GM12878 (cell line): ENCODE data around the gene FLVCR2. TPM values are rescaled to one million over a fixed set of nuclear protein-coding genes. Genes with fewer than 3 reads are reported as not detected.
A peak's percentile ranks its signal among the peaks of the same experiment; 100 is the strongest.

Experiments
- CHD2 ChIP-seq: IDR thresholded peaks from 2 replicates; pipeline ENCODE4 v1.6.1; 2011; ENCODE audit warnings: low read depth, low read length, improper control_type of control experiment, borderline replicate concordance
- GATAD2B ChIP-seq: fragments of 450-650 bp; conservative IDR thresholded peaks from 2 replicates; pipeline ENCODE4 v1.6.1; 2017; ENCODE audit warnings: low read depth, mild to moderate bottlenecking, moderate library complexity
- HCFC1 ChIP-seq: fragments of 150-350 bp; IDR thresholded peaks from 2 replicates; pipeline ENCODE4 v1.6.1; 2014; ENCODE audit warnings: low read length
- HDAC6 ChIP-seq: fragments of 200-600 bp; sonication (generic); IDR thresholded peaks from one replicate; pipeline ENCODE4 v1.8.0; 2017; ENCODE audit warnings: antibody characterized with exemption; ENCODE audit not compliant: unreplicated experiment
- HDGF ChIP-seq: fragments of 450-650 bp; IDR thresholded peaks from 2 replicates; pipeline ENCODE4 v1.6.1; 2016; ENCODE audit warnings: antibody characterized with exemption
- MEF2A ChIP-seq: IDR thresholded peaks from 2 replicates; pipeline ENCODE4 v1.6.1; 2011; ENCODE audit warnings: low read depth, mild to moderate bottlenecking, low read length, moderate library complexity; ENCODE audit not compliant: insufficient read depth
- NBN ChIP-seq: fragments of 450-650 bp; IDR thresholded peaks from 2 replicates; pipeline ENCODE4 v1.6.1; 2016
- RAD21 ChIP-seq: IDR thresholded peaks from 2 replicates; pipeline ENCODE4 v1.6.1; 2011; ENCODE audit warnings: mild to moderate bottlenecking, low read depth, low read length, moderate library complexity; ENCODE audit not compliant: insufficient read depth
- RBBP5 ChIP-seq: fragments of 200-600 bp; sonication (generic); conservative IDR thresholded peaks from 2 replicates; pipeline ENCODE4 v1.6.1; 2016
- RUNX3 ChIP-seq: IDR thresholded peaks from 2 replicates; pipeline ENCODE4 v1.6.1; 2012; ENCODE audit warnings: low read length, inconsistent platforms
- SMAD1 ChIP-seq: fragments of 450-650 bp; IDR thresholded peaks from 2 replicates; pipeline ENCODE4 v1.6.1; 2018; ENCODE audit warnings: mild to moderate bottlenecking, low read depth; ENCODE audit not compliant: partially characterized antibody
- SMARCA5 ChIP-seq: fragments of 450-650 bp; IDR thresholded peaks from 2 replicates; pipeline ENCODE4 v1.6.1; 2017; ENCODE audit warnings: mild to moderate bottlenecking
- SREBF2 ChIP-seq: IDR thresholded peaks from 2 replicates; pipeline ENCODE4 v1.6.1; 2012; ENCODE audit warnings: mild to moderate bottlenecking, low read length
- SUZ12 ChIP-seq: fragments of 200-600 bp; sonication (generic); IDR thresholded peaks from one replicate; pipeline ENCODE4 v1.6.1; 2018; ENCODE audit warnings: antibody characterized with exemption, mild to moderate bottlenecking; ENCODE audit not compliant: unreplicated experiment
- TCF3 ChIP-seq: IDR thresholded peaks from 2 replicates; pipeline ENCODE4 v1.6.1; 2012; ENCODE audit warnings: low read depth, mild to moderate bottlenecking, low read length, borderline replicate concordance; ENCODE audit not compliant: insufficient read depth
- ZBTB33 ChIP-seq: fragments of 450-650 bp; IDR thresholded peaks from 2 replicates; pipeline ENCODE4 v1.6.1; 2017; ENCODE audit warnings: mild to moderate bottlenecking
- ZNF24 ChIP-seq: fragments of 450-650 bp; IDR thresholded peaks from 2 replicates; pipeline ENCODE4 v1.6.1; 2017; ENCODE audit warnings: antibody characterized with exemption, mild to moderate bottlenecking
- polyA plus RNA-seq, 11 experiments: library from polyadenylated mRNA; depleted of rRNA in 4 of 11; unstranded in 6 of 11; stranded (reverse) in 5 of 11; fragments of >200 nt; fragmentation: Nextera tagmentation in 4 of 11; fragmentation: Illumina TruSeq in 1 of 11; extraction: Ambion mirVana in 4 of 11; extraction: Trizol in 1 of 11; gene quantifications; 1 replicate in 1 of 11; 2 replicates in 10 of 11; pipeline versions ENCODE4 v1.2.1 to v1.2.3, GENCODE V29; 2011 to 2016; ENCODE audit warnings: inconsistent platforms in 2 of 11, missing spikeins in 2 of 11, low read depth in 1 of 11
- total RNA-seq, 4 experiments: library from RNA; depleted of rRNA in 3 of 4; stranded (reverse); fragments of >200 nt in 3 of 4; fragmentation: Illumina TruSeq in 1 of 4; extraction: Trizol in 1 of 4; gene quantifications; 2 replicates each; pipeline versions ENCODE4 v1.2.1 to v1.2.3, GENCODE V29; 2013 to 2021
- TF ChIP-seq, protein P1 (sequence below): fragments of 450-650 bp; IDR thresholded peaks from 2 replicates; pipeline ENCODE4 v1.6.1; 2018; ENCODE audit warnings: mild to moderate bottlenecking, low read depth, moderate library complexity; ENCODE audit not compliant: partially characterized antibody
- TF ChIP-seq, protein P2 (sequence below): fragments of 450-650 bp; IDR thresholded peaks from 2 replicates; pipeline ENCODE4 v1.6.1; 2017; ENCODE audit warnings: low read depth, mild to moderate bottlenecking, moderate library complexity
- TF ChIP-seq, protein P3 (sequence below): fragments of 450-650 bp; IDR thresholded peaks from 2 replicates; pipeline ENCODE4 v1.6.1; 2017; ENCODE audit warnings: mild to moderate bottlenecking, low read depth, inconsistent platforms; ENCODE audit not compliant: poor library complexity, severe bottlenecking
- TF ChIP-seq, protein P4 (sequence below): IDR thresholded peaks from 2 replicates; pipeline ENCODE4 v1.6.1; 2011; ENCODE audit warnings: mild to moderate bottlenecking, low read depth, low read length, moderate library complexity; ENCODE audit not compliant: insufficient replicate concordance

The FLVCR2 gene
- total and polyA plus RNA-seq, 10 of the 15 experiments (the other 5 are each of a cell fraction or from before 2014, with no cell fraction given), result 0.24 to 3.7 (median 1.6) TPM

DNA sequence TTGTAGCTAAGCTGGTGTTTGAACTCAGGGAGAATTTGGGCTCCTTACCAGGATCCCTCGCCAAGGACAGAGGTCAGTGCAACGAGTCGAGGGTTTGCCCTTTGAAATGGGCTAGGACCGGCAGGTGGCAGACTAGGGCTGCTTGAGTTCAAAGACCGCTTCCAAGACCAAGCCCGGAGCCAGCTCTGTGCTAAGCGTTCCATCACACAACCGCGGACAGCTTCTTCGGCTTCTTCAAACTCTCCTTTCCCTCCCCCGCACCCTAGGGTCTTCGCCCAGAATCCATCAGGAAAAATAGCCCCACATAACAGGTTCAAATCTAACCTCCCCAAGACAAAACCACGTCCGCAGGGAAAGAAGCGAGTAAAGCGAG lies 705 bp upstream of the FLVCR2 start (continued):
- TF ChIP-seq, protein P1, sequence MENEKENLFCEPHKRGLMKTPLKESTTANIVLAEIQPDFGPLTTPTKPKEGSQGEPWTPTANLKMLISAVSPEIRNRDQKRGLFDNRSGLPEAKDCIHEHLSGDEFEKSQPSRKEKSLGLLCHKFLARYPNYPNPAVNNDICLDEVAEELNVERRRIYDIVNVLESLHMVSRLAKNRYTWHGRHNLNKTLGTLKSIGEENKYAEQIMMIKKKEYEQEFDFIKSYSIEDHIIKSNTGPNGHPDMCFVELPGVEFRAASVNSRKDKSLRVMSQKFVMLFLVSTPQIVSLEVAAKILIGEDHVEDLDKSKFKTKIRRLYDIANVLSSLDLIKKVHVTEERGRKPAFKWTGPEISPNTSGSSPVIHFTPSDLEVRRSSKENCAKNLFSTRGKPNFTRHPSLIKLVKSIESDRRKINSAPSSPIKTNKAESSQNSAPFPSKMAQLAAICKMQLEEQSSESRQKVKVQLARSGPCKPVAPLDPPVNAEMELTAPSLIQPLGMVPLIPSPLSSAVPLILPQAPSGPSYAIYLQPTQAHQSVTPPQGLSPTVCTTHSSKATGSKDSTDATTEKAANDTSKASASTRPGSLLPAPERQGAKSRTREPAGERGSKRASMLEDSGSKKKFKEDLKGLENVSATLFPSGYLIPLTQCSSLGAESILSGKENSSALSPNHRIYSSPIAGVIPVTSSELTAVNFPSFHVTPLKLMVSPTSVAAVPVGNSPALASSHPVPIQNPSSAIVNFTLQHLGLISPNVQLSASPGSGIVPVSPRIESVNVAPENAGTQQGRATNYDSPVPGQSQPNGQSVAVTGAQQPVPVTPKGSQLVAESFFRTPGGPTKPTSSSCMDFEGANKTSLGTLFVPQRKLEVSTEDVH, result no peak
- TF ChIP-seq HDAC6, result no peak
- no peak for TF ChIP-seq CHD2
- TF ChIP-seq HDGF, result no peak
- TF ChIP-seq, protein P2, sequence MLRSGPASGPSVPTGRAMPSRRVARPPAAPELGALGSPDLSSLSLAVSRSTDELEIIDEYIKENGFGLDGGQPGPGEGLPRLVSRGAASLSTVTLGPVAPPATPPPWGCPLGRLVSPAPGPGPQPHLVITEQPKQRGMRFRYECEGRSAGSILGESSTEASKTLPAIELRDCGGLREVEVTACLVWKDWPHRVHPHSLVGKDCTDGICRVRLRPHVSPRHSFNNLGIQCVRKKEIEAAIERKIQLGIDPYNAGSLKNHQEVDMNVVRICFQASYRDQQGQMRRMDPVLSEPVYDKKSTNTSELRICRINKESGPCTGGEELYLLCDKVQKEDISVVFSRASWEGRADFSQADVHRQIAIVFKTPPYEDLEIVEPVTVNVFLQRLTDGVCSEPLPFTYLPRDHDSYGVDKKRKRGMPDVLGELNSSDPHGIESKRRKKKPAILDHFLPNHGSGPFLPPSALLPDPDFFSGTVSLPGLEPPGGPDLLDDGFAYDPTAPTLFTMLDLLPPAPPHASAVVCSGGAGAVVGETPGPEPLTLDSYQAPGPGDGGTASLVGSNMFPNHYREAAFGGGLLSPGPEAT, result peak; percentile 58; the same call in 1 of the 2 replicates
- TF ChIP-seq NBN, result no peak
- TF ChIP-seq HCFC1, result peak; percentile 16; the same call in 1 of the 2 replicates
- TF ChIP-seq SMARCA5, result peak; percentile 92
- TF ChIP-seq, protein P3, sequence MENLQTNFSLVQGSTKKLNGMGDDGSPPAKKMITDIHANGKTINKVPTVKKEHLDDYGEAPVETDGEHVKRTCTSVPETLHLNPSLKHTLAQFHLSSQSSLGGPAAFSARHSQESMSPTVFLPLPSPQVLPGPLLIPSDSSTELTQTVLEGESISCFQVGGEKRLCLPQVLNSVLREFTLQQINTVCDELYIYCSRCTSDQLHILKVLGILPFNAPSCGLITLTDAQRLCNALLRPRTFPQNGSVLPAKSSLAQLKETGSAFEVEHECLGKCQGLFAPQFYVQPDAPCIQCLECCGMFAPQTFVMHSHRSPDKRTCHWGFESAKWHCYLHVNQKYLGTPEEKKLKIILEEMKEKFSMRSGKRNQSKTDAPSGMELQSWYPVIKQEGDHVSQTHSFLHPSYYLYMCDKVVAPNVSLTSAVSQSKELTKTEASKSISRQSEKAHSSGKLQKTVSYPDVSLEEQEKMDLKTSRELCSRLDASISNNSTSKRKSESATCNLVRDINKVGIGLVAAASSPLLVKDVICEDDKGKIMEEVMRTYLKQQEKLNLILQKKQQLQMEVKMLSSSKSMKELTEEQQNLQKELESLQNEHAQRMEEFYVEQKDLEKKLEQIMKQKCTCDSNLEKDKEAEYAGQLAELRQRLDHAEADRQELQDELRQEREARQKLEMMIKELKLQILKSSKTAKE, result peak; percentile 28
- TF ChIP-seq, protein P4, sequence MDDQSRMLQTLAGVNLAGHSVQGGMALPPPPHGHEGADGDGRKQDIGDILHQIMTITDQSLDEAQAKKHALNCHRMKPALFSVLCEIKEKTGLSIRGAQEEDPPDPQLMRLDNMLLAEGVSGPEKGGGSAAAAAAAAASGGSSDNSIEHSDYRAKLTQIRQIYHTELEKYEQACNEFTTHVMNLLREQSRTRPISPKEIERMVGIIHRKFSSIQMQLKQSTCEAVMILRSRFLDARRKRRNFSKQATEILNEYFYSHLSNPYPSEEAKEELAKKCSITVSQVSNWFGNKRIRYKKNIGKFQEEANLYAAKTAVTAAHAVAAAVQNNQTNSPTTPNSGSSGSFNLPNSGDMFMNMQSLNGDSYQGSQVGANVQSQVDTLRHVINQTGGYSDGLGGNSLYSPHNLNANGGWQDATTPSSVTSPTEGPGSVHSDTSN, result no peak
- TF ChIP-seq SREBF2, result no peak
- TF ChIP-seq RAD21, result peak; percentile 78
- TF ChIP-seq MEF2A, result no peak
- TF ChIP-seq RBBP5, result no peak
- no peak for TF ChIP-seq TCF3
- TF ChIP-seq ZBTB33, result no peak
- 0 out of 2 replicates have a peak, but pooled peaks have one; percentile 14 for TF ChIP-seq RUNX3
- no peak for TF ChIP-seq SUZ12
- no peak for TF ChIP-seq ZNF24
- TF ChIP-seq GATAD2B, result no peak
- no peak for TF ChIP-seq SMAD1
